ENCODE data around the gene ZNF366.

DNA sequence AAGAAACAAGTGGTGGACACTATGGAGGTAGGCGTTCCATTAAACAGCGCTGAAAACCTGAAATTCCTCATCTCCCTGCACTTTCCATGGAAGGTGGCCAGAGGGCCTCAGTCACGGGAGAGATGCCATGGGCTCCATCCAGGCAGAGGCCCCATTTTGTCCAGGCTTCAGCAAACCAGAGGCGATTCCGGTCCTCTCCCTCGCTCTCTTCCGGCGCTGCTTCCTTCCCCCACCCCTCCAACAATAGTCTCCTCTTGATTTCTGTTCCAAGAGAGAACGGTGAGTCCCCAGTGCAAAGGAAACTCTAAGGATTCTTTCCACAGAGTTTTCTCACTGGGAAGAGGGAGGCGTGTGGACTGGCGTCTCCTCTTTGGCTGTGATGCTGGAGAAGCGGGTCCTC is 7.5 kb downstream of the ZNF366 start:
- no peak for TF ChIP-seq POLR2AphosphoS5 (IDR thresholded peaks at IDR 0.05)
- TF ChIP-seq, protein P1, sequence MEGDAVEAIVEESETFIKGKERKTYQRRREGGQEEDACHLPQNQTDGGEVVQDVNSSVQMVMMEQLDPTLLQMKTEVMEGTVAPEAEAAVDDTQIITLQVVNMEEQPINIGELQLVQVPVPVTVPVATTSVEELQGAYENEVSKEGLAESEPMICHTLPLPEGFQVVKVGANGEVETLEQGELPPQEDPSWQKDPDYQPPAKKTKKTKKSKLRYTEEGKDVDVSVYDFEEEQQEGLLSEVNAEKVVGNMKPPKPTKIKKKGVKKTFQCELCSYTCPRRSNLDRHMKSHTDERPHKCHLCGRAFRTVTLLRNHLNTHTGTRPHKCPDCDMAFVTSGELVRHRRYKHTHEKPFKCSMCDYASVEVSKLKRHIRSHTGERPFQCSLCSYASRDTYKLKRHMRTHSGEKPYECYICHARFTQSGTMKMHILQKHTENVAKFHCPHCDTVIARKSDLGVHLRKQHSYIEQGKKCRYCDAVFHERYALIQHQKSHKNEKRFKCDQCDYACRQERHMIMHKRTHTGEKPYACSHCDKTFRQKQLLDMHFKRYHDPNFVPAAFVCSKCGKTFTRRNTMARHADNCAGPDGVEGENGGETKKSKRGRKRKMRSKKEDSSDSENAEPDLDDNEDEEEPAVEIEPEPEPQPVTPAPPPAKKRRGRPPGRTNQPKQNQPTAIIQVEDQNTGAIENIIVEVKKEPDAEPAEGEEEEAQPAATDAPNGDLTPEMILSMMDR (IDR thresholded peaks at IDR 0.05): no peak

All from suprapubic skin (tissue), 3 donors.